K562 (cell line): ENCODE measurements around the gene FAM53C. TPM values are rescaled to one million over a fixed set of nuclear protein-coding genes. Genes with fewer than 3 reads are reported as not detected.

Experiments used
- MEF2D ChIP-seq: conservative IDR thresholded peaks from 2 replicates; pipeline ENCODE4 v1.6.1; 2016; ENCODE audit warnings: low read depth, missing genetic modification characterization, missing compliant biosample characterization
- SNIP1 ChIP-seq: fragments of 450-650 bp; IDR thresholded peaks from 2 replicates; pipeline ENCODE4 v1.7.1; 2017; ENCODE audit warnings: low read depth, mild to moderate bottlenecking
- ZNF174 ChIP-seq: fragments of 250-450 bp; sonication (Bioruptor Pico); IDR thresholded peaks from 2 replicates; pipeline ENCODE4 v1.4.0; 2020; ENCODE audit warnings: mild to moderate bottlenecking
- polyA plus RNA-seq, 8 experiments: library from polyadenylated mRNA; depleted of rRNA in 4 of 8; stranded (reverse) in 5 of 8; unstranded in 3 of 8; fragments of >200 nt; fragmentation: Nextera tagmentation in 2 of 8; fragmentation: Illumina TruSeq in 1 of 8; extraction: Ambion mirVana in 2 of 8; extraction: Trizol in 1 of 8; gene quantifications; 2 replicates each; pipeline versions ENCODE4 v1.2.1 to v1.2.3, GENCODE V29; 2011 to 2014; ENCODE audit warnings: inconsistent platforms in 1 of 8, missing spikeins in 1 of 8
- total RNA-seq, 7 experiments: library from RNA; depleted of rRNA in 6 of 7; stranded (reverse); fragments of >200 nt in 6 of 7; fragmentation: Illumina TruSeq in 2 of 7; extraction: Trizol in 2 of 7; gene quantifications; 2 replicates each; pipeline versions ENCODE4 v1.2.1 to v1.2.3, GENCODE V29; 2011 to 2021; ENCODE audit warnings: low replicate concordance in 1 of 7
- TF ChIP-seq, protein P1 (sequence below): fragments of 200-600 bp; sonication (generic); IDR thresholded peaks from one replicate; pipeline ENCODE4 v1.6.1; 2012; ENCODE audit warnings: mild to moderate bottlenecking, low read depth, low read length, inconsistent platforms
- TF ChIP-seq, protein P2 (sequence below): sonication (generic); formaldehyde crosslinking; IDR thresholded peaks from 2 replicates; pipeline ENCODE4 v1.8.0; 2022; ENCODE audit warnings: missing genetic modification reagents, mild to moderate bottlenecking, moderate library complexity, borderline replicate concordance
- TF ChIP-seq, protein P3 (sequence below): fragments of 250-450 bp; sonication (Bioruptor Pico); IDR thresholded peaks from 2 replicates; pipeline ENCODE4 v1.4.0; 2020; ENCODE audit warnings: mild to moderate bottlenecking
- TF ChIP-seq, protein P4 (sequence below), 2 experiments: IDR thresholded peaks; 2 replicates each; pipeline ENCODE4 v1.6.1; 2011; ENCODE audit warnings: borderline replicate concordance in 1 of 2, control low read depth in 1 of 2, low read depth in 1 of 2, low read length in 1 of 2, mild to moderate bottlenecking in 1 of 2, mixed read lengths in 1 of 2, moderate library complexity in 1 of 2; ENCODE audit not compliant: insufficient read depth in 1 of 2, insufficient read length in 1 of 2, poor library complexity in 1 of 2, severe bottlenecking in 1 of 2; ENCODE audit errors: extremely low read depth in 1 of 2
- TF ChIP-seq, protein P5 (sequence below): fragments of 250-450 bp; sonication (Bioruptor Pico); IDR thresholded peaks from 2 replicates; pipeline ENCODE4 v1.5.0; 2022; ENCODE audit warnings: mild to moderate bottlenecking

FAM53C gene
- total and polyA plus RNA-seq, 9 of the 15 experiments (the other 6 are each of a cell fraction or from before 2014, with no cell fraction given) = 9.7 to 38.5 (median 25.2) TPM

DNA sequence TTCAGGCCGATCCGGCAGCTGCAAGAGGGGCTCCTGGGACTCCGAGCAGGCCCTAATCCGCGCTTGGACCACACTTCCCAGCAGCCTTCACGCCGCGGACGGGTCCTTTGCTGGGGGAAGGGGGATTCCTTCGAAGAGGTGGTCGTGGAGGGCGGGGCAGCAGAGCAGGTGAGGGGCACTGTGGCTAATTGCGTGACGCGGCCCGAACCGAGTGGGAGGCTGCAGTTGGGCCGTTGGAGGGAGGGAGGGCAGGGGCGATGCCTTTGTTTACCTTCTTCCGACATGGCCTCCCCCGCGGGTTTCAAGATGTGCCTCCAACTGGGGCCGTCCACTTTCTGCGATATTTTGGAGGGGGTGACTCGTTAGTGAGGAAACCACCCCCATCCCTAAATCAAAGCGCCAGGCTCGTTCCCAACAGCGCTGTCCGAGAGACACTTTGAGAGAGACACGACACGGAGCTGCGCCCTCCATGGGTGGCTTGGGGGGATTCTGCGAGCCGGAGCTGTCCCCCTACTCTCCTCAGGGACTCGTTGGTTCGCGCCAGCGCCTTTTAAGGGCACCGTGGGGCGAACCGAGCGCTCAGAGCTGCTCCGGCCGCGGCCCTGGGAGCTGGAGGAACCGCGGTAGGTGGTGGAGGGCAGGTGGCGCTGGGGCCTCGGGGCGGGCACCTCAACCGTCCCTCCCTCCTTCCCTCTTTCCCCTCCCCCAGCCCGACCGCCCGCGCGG is at the start of gene FAM53C (continued):
- TF ChIP-seq, protein P1, sequence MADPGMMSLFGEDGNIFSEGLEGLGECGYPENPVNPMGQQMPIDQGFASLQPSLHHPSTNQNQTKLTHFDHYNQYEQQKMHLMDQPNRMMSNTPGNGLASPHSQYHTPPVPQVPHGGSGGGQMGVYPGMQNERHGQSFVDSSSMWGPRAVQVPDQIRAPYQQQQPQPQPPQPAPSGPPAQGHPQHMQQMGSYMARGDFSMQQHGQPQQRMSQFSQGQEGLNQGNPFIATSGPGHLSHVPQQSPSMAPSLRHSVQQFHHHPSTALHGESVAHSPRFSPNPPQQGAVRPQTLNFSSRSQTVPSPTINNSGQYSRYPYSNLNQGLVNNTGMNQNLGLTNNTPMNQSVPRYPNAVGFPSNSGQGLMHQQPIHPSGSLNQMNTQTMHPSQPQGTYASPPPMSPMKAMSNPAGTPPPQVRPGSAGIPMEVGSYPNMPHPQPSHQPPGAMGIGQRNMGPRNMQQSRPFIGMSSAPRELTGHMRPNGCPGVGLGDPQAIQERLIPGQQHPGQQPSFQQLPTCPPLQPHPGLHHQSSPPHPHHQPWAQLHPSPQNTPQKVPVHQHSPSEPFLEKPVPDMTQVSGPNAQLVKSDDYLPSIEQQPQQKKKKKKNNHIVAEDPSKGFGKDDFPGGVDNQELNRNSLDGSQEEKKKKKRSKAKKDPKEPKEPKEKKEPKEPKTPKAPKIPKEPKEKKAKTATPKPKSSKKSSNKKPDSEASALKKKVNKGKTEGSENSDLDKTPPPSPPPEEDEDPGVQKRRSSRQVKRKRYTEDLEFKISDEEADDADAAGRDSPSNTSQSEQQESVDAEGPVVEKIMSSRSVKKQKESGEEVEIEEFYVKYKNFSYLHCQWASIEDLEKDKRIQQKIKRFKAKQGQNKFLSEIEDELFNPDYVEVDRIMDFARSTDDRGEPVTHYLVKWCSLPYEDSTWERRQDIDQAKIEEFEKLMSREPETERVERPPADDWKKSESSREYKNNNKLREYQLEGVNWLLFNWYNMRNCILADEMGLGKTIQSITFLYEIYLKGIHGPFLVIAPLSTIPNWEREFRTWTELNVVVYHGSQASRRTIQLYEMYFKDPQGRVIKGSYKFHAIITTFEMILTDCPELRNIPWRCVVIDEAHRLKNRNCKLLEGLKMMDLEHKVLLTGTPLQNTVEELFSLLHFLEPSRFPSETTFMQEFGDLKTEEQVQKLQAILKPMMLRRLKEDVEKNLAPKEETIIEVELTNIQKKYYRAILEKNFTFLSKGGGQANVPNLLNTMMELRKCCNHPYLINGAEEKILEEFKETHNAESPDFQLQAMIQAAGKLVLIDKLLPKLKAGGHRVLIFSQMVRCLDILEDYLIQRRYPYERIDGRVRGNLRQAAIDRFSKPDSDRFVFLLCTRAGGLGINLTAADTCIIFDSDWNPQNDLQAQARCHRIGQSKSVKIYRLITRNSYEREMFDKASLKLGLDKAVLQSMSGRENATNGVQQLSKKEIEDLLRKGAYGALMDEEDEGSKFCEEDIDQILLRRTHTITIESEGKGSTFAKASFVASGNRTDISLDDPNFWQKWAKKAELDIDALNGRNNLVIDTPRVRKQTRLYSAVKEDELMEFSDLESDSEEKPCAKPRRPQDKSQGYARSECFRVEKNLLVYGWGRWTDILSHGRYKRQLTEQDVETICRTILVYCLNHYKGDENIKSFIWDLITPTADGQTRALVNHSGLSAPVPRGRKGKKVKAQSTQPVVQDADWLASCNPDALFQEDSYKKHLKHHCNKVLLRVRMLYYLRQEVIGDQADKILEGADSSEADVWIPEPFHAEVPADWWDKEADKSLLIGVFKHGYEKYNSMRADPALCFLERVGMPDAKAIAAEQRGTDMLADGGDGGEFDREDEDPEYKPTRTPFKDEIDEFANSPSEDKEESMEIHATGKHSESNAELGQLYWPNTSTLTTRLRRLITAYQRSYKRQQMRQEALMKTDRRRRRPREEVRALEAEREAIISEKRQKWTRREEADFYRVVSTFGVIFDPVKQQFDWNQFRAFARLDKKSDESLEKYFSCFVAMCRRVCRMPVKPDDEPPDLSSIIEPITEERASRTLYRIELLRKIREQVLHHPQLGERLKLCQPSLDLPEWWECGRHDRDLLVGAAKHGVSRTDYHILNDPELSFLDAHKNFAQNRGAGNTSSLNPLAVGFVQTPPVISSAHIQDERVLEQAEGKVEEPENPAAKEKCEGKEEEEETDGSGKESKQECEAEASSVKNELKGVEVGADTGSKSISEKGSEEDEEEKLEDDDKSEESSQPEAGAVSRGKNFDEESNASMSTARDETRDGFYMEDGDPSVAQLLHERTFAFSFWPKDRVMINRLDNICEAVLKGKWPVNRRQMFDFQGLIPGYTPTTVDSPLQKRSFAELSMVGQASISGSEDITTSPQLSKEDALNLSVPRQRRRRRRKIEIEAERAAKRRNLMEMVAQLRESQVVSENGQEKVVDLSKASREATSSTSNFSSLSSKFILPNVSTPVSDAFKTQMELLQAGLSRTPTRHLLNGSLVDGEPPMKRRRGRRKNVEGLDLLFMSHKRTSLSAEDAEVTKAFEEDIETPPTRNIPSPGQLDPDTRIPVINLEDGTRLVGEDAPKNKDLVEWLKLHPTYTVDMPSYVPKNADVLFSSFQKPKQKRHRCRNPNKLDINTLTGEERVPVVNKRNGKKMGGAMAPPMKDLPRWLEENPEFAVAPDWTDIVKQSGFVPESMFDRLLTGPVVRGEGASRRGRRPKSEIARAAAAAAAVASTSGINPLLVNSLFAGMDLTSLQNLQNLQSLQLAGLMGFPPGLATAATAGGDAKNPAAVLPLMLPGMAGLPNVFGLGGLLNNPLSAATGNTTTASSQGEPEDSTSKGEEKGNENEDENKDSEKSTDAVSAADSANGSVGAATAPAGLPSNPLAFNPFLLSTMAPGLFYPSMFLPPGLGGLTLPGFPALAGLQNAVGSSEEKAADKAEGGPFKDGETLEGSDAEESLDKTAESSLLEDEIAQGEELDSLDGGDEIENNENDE = no peak
- TF ChIP-seq ZNF174 = no peak
- TF ChIP-seq, protein P2, sequence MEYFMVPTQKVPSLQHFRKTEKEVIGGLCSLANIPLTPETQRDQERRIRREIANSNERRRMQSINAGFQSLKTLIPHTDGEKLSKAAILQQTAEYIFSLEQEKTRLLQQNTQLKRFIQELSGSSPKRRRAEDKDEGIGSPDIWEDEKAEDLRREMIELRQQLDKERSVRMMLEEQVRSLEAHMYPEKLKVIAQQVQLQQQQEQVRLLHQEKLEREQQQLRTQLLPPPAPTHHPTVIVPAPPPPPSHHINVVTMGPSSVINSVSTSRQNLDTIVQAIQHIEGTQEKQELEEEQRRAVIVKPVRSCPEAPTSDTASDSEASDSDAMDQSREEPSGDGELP (CRISPR knock-in tag) = peak; percentile 68; the same call in 1 of the 2 replicates
- TF ChIP-seq SNIP1 = no peak
- TF ChIP-seq, protein P3, sequence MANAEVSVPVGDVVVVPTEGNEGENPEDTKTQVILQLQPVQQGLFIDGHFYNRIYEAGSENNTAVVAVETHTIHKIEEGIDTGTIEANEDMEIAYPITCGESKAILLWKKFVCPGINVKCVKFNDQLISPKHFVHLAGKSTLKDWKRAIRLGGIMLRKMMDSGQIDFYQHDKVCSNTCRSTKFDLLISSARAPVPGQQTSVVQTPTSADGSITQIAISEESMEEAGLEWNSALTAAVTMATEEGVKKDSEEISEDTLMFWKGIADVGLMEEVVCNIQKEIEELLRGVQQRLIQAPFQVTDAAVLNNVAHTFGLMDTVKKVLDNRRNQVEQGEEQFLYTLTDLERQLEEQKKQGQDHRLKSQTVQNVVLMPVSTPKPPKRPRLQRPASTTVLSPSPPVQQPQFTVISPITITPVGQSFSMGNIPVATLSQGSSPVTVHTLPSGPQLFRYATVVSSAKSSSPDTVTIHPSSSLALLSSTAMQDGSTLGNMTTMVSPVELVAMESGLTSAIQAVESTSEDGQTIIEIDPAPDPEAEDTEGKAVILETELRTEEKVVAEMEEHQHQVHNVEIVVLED = no peak; the same call in 1 of the 2 replicates
- TF ChIP-seq MEF2D (tag) = no peak
- TF ChIP-seq, protein P4, sequence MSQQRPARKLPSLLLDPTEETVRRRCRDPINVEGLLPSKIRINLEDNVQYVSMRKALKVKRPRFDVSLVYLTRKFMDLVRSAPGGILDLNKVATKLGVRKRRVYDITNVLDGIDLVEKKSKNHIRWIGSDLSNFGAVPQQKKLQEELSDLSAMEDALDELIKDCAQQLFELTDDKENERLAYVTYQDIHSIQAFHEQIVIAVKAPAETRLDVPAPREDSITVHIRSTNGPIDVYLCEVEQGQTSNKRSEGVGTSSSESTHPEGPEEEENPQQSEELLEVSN (IDR thresholded peaks at IDR 0.05; ENCODE audit: borderline replicate concordance in 1 of 2, extremely low read depth in 1 of 2, insufficient read depth in 1 of 2, insufficient read length in 1 of 2, low read depth in 1 of 2, low read length in 1 of 2, poor library complexity in 1 of 2, severe bottlenecking in 1 of 2) = peak in 1 of 2 experiments; percentile 74
- TF ChIP-seq, protein P5, sequence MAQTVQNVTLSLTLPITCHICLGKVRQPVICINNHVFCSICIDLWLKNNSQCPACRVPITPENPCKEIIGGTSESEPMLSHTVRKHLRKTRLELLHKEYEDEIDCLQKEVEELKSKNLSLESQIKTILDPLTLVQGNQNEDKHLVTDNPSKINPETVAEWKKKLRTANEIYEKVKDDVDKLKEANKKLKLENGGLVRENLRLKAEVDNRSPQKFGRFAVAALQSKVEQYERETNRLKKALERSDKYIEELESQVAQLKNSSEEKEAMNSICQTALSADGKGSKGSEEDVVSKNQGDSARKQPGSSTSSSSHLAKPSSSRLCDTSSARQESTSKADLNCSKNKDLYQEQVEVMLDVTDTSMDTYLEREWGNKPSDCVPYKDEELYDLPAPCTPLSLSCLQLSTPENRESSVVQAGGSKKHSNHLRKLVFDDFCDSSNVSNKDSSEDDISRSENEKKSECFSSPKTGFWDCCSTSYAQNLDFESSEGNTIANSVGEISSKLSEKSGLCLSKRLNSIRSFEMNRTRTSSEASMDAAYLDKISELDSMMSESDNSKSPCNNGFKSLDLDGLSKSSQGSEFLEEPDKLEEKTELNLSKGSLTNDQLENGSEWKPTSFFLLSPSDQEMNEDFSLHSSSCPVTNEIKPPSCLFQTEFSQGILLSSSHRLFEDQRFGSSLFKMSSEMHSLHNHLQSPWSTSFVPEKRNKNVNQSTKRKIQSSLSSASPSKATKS (CRISPR knock-in tag) = no peak
